ENCODE measurements around the gene TIGD4.

- TF ChIP-seq CEBPB (IDR thresholded peaks at IDR 0.05; ENCODE audit: borderline replicate concordance, low read depth, low read length) (no peak), BORCS8-MEF2B (CRISPR knock-in tag; IDR thresholded peaks at IDR 0.05) (no peak), ZSCAN22 (CRISPR knock-in tag; IDR thresholded peaks at IDR 0.05) (no peak), JUNB (CRISPR knock-in tag; IDR thresholded peaks at IDR 0.05; ENCODE audit: borderline replicate concordance) (no peak), CTCF (CRISPR knock-in tag; IDR thresholded peaks at IDR 0.05) (no peak), JUND (CRISPR knock-in tag; IDR thresholded peaks at IDR 0.05) (no peak)
Observed at GRCh38 chr4:152824561-152824960, 45.0 kb upstream of the TIGD4 start.
